ENCODE measurements around the gene TRPV3.

TRPV3 gene

DNA sequence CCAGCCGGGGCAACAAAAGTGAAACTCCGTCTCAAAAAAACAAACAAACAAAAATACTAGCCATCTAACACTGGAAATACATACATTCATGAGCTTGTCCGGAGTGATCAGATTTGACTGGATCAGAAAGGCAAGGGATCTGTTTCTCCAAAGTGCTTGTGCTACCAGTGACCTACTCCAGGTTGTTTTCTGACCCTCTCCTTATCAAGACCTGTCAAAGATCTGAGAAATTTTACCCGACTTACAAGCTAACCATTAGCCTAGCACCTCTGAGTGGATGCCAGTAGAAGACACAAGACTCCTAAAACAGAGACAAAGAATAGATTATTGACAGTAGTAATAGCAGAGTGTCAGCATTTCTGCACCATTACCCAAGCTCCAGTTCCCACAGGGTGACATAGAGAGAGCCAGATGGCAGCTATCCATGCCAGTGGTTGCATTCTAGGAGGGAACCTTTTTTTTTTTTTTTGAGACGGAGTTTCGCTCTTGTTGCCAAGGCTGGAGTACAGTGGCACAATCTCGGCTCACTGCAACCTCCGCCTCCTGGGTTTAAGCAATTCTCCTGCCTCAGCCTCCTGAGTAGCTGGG lies 72.0 kb downstream of the TRPV3 start:
- CTCF ChIA-PET: no interaction called here
- POLR2A ChIA-PET: no interaction called here

More for the DNA sequence above, 72.0 kb downstream of the TRPV3 start:
- Histone ChIP-seq H3K9me3 (ENCODE audit: control insufficient read depth, insufficient read depth, low read depth, low read length) (no peaks in the 10 kb centered on the region), H3K4me3 (ENCODE audit: low read depth, low read length) (no peak overlapping the region), H3K27ac (ENCODE audit: extremely low read depth, low read depth, low read length) (no peak overlapping the region), H3K4me1 (ENCODE audit: control insufficient read depth, insufficient read depth, low read length) (no peaks in the 10 kb centered on the region), H3K36me3 (ENCODE audit: control insufficient read depth in 2 of 2, insufficient read depth in 1 of 2, low read length in 2 of 2) (no peaks in the 10 kb centered on the region)
- TF ChIP-seq, protein P1, sequence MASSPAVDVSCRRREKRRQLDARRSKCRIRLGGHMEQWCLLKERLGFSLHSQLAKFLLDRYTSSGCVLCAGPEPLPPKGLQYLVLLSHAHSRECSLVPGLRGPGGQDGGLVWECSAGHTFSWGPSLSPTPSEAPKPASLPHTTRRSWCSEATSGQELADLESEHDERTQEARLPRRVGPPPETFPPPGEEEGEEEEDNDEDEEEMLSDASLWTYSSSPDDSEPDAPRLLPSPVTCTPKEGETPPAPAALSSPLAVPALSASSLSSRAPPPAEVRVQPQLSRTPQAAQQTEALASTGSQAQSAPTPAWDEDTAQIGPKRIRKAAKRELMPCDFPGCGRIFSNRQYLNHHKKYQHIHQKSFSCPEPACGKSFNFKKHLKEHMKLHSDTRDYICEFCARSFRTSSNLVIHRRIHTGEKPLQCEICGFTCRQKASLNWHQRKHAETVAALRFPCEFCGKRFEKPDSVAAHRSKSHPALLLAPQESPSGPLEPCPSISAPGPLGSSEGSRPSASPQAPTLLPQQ (tag by site-specific recombination; IDR thresholded peaks at IDR 0.05): no peak
- no peak for TF ChIP-seq KLF7 (tag by site-specific recombination; IDR thresholded peaks at IDR 0.05; ENCODE audit: borderline replicate concordance)
- no peak for TF ChIP-seq ZNF571 (tag by site-specific recombination; IDR thresholded peaks at IDR 0.05)
- no peak for TF ChIP-seq ZNF146 (tag by site-specific recombination; IDR thresholded peaks at IDR 0.05)
- no peak for TF ChIP-seq MYNN (tag by site-specific recombination; IDR thresholded peaks at IDR 0.05; ENCODE audit: borderline replicate concordance)
- TF ChIP-seq ZNF626 (tag by site-specific recombination; IDR thresholded peaks at IDR 0.05): no peak
- TF ChIP-seq, protein P2, sequence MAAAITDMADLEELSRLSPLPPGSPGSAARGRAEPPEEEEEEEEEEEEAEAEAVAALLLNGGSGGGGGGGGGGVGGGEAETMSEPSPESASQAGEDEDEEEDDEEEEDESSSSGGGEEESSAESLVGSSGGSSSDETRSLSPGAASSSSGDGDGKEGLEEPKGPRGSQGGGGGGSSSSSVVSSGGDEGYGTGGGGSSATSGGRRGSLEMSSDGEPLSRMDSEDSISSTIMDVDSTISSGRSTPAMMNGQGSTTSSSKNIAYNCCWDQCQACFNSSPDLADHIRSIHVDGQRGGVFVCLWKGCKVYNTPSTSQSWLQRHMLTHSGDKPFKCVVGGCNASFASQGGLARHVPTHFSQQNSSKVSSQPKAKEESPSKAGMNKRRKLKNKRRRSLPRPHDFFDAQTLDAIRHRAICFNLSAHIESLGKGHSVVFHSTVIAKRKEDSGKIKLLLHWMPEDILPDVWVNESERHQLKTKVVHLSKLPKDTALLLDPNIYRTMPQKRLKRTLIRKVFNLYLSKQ (tag by site-specific recombination; IDR thresholded peaks at IDR 0.05; ENCODE audit: borderline replicate concordance): no peak
- no peak for TF ChIP-seq ZSCAN30 (tag by site-specific recombination; IDR thresholded peaks at IDR 0.05)
- TF ChIP-seq, protein P3, sequence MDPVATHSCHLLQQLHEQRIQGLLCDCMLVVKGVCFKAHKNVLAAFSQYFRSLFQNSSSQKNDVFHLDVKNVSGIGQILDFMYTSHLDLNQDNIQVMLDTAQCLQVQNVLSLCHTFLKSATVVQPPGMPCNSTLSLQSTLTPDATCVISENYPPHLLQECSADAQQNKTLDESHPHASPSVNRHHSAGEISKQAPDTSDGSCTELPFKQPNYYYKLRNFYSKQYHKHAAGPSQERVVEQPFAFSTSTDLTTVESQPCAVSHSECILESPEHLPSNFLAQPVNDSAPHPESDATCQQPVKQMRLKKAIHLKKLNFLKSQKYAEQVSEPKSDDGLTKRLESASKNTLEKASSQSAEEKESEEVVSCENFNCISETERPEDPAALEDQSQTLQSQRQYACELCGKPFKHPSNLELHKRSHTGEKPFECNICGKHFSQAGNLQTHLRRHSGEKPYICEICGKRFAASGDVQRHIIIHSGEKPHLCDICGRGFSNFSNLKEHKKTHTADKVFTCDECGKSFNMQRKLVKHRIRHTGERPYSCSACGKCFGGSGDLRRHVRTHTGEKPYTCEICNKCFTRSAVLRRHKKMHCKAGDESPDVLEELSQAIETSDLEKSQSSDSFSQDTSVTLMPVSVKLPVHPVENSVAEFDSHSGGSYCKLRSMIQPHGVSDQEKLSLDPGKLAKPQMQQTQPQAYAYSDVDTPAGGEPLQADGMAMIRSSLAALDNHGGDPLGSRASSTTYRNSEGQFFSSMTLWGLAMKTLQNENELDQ (tag by site-specific recombination; IDR thresholded peaks at IDR 0.05; ENCODE audit: low read depth): no peak
- TF ChIP-seq, protein P4, sequence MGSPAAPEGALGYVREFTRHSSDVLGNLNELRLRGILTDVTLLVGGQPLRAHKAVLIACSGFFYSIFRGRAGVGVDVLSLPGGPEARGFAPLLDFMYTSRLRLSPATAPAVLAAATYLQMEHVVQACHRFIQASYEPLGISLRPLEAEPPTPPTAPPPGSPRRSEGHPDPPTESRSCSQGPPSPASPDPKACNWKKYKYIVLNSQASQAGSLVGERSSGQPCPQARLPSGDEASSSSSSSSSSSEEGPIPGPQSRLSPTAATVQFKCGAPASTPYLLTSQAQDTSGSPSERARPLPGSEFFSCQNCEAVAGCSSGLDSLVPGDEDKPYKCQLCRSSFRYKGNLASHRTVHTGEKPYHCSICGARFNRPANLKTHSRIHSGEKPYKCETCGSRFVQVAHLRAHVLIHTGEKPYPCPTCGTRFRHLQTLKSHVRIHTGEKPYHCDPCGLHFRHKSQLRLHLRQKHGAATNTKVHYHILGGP (tag by site-specific recombination; IDR thresholded peaks at IDR 0.05): no peak
- no peak for TF ChIP-seq CTCF (tag by site-specific recombination; IDR thresholded peaks at IDR 0.05)
- no peak for TF ChIP-seq ZSCAN5A (tag by site-specific recombination; IDR thresholded peaks at IDR 0.05)
- no peak for TF ChIP-seq ZNF404 (tag by site-specific recombination; IDR thresholded peaks at IDR 0.05)
- TF ChIP-seq ZNF148 (tag by site-specific recombination; IDR thresholded peaks at IDR 0.05; ENCODE audit: borderline replicate concordance): no peak
- no peak for TF ChIP-seq PATZ1 (tag by site-specific recombination; IDR thresholded peaks at IDR 0.05)
- TF ChIP-seq ZIC2 (tag by site-specific recombination; IDR thresholded peaks at IDR 0.05): no peak
- TF ChIP-seq SALL2 (tag by site-specific recombination; IDR thresholded peaks at IDR 0.05; ENCODE audit: borderline replicate concordance): no peak
- no peak for TF ChIP-seq ZNF449 (tag by site-specific recombination; IDR thresholded peaks at IDR 0.05)
- TF ChIP-seq ZNF624 (tag by site-specific recombination; IDR thresholded peaks at IDR 0.05): no peak
- TF ChIP-seq ZNF514 (tag by site-specific recombination; IDR thresholded peaks at IDR 0.05): no peak

All from HEK293 (cell line).